ENCODE measurements around the gene ERCC6L. TPM values are rescaled to one million over a fixed set of nuclear protein-coding genes. Genes with fewer than 3 reads are reported as not detected.

The ERCC6L gene
- total and polyA plus RNA-seq, 10 of the 15 experiments (the other 5 are each of a cell fraction or from before 2014, with no cell fraction given), result 4.7 to 13.1 (median 7.7) TPM

GRCh38 chrX:72238721-72239475 is at the start of gene ERCC6L (continued):
- peak; percentile 95 for TF ChIP-seq NKRF (conservative IDR thresholded peaks at IDR 0.05)
- no peak for TF ChIP-seq MLLT1 (IDR thresholded peaks at IDR 0.05)
- TF ChIP-seq GATAD2B (conservative IDR thresholded peaks at IDR 0.05; ENCODE audit: low read depth), result no peak
- peak; percentile 76; the same call in 1 of the 2 replicates for TF ChIP-seq NFYB (IDR thresholded peaks at IDR 0.05; ENCODE audit: insufficient read depth, low read depth, low read length)
- TF ChIP-seq POU2F2 (IDR thresholded peaks at IDR 0.05; ENCODE audit: borderline replicate concordance, low read depth, low read length), result no peak
- no peak for TF ChIP-seq YY1 (IDR thresholded peaks at IDR 0.05; ENCODE audit: low read depth, low read length)
- no peak for TF ChIP-seq PRDM15 (CRISPR knock-in tag; IDR thresholded peaks at IDR 0.05)
- TF ChIP-seq IKZF1 (conservative IDR thresholded peaks at IDR 0.05), result peak; percentile 42
- TF ChIP-seq CHD4 (IDR thresholded peaks at IDR 0.05), result no peak
- TF ChIP-seq BCL11A (IDR thresholded peaks at IDR 0.05; ENCODE audit: low read depth, low read length), result no peak
- TF ChIP-seq ATF7 (IDR thresholded peaks at IDR 0.05; ENCODE audit: low read depth), result no peak
